HG02759 (cell line): ENCODE data around the gene ZSWIM8.
"Not testable (repeated sequence)": the region's sequence is repeated elsewhere in the genome, so short reads cannot be mapped to it uniquely, and the experiment has no call there.

Experiments used
- ATAC-seq: cut with Tn5 transposase; IDR thresholded peaks from one replicate; pipeline ENCODE4 v1.9.1; 2021; ENCODE audit warnings: mild to moderate bottlenecking, moderate library complexity; ENCODE audit not compliant: unreplicated experiment

The ZSWIM8 gene

GRCh38 chr10:73793456-73793855 lies 8.1 kb downstream of the ZSWIM8 start:
- no peak for ATAC-seq

GRCh38 chr10:73795491-73795890 lies 10.1 kb downstream of the ZSWIM8 start:
- ATAC-seq: not testable (repeated sequence)

DNA sequence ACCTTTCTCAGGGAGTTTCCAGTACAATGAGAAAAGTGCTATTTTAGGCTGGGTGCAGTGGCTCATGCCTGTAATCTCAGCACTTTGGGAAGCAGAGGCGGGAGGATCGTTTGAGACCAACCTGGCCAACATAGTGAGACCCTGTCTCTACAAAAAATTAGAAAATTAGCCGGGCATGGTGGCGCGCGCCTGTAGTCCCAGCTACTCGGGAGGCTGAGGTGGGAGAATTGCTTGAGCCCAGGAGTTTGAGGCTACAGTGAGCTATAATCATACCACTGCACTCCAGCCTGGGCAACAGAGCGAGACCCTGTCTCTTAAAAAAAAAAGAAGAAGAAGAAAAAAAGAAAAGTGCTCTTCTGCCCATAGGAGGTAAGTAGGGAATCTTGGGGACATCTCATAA lies 10.6 kb downstream of the ZSWIM8 start:
- not testable (repeated sequence) for ATAC-seq

GRCh38 chr10:73796766-73797165 lies 11.4 kb downstream of the ZSWIM8 start:
- ATAC-seq: no peak

- no peak for ATAC-seq
Observed at GRCh38 chr10:73797324-73798025, 12.1 kb downstream of the ZSWIM8 start.

DNA sequence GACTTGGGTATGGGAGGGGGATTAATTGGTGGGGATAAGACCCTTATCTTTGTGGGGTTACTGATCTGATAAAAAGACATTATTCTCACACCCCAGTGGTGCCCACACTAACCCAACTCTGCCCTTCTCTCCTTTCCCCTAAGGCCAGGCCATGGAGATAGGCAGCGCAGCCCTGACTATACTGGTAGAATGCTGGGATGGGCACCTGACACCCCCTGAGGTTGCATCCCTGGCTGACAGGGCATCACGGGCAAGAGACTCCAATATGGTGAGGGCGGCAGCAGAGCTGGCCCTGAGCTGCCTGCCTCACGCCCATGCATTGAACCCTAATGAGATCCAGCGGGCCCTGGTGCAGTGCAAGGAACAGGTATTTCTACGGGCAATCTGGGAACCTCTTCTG lies 12.7 kb downstream of the ZSWIM8 start:
- no peak for ATAC-seq

- ATAC-seq: no peak
Observed at GRCh38 chr10:73798927-73799560, 13.6 kb downstream of the ZSWIM8 start.

GRCh38 chr10:73799899-73800559 lies 14.6 kb downstream of the ZSWIM8 start:
- no peak for ATAC-seq

- ATAC-seq: no peak
Observed at GRCh38 chr10:73800560-73801252, 15.3 kb downstream of the ZSWIM8 start.

GRCh38 chr10:73801253-73801590 lies 15.8 kb downstream of the ZSWIM8 start:
- ATAC-seq: no peak

GRCh38 chr10:73802276-73802991 lies 17.0 kb downstream of the ZSWIM8 start:
- no peak for ATAC-seq

DNA sequence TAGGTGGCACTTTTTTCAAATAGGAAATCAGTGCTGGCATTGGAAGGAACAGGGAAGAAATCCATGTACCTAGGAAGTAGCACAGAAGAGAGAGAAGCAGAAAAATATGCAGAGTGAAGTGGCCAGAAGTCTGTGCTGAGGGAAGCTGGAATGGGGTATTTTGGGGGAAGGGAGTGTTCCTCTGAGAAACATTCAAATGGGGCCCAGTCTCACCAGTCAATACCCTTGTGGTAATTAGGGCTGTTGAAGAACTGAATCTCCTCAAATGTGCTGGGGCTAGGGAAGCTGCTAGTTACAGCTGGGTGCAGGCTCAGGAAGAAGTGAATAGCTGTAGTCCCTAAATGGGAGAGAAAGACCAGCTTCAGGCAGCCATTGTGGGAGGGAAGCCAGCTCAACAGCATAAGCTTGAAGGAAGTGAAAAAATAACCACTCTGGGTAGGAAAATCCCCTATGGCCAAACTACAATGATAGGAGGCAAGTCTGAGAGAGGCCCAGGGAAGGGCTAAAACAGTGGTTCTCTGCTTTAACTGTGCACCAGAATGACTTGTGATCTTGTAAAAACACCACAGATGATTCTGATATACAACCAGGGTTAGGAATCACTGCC lies 18.4 kb downstream of the ZSWIM8 start:
- peak; percentile 72 for ATAC-seq

GRCh38 chr10:73806176-73806950 lies 21.0 kb downstream of the ZSWIM8 start:
- ATAC-seq: no peak

- no peak for ATAC-seq
Observed at GRCh38 chr10:73807471-73807870, 22.1 kb downstream of the ZSWIM8 start.

DNA sequence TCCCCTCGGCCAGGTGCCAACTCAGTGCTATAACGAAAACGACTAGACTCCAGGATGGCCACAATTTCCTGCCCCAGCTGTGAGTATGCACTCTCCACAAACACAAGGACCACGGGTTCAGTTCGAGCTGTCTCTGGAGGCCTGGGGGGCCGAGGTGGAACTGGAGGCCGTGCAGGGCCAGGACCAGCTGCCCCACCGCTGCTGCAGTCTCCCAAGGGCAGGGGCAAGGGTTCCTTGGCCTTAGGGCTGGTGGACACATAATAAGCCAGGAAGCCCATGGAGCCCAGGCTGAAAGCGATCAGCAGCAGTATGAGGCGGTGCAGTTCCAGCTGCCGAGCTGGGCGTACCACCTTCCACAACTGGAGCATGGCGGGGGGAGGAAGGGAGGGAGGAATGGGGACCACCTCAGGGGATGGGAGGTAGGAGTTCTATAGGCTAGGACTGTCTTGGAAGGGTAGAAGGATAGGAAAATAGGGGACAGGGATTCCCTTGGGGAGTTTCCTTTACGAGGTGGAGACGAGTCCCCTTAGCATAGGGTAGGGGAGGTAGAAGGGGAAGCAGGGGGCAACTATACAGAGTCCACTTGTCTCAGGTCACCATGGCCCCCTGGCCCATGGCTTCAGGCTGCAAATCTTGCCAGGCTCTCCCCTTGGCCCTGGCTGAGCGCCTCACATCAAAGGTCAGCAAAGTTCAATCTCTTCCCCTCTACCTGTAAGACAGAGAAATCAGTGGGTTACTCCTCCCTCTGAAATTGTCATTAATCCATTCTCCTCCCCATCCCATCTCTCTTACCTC lies 22.8 kb downstream of the ZSWIM8 start:
- ATAC-seq: no peak

GRCh38 chr10:73809061-73809818 lies 23.8 kb downstream of the ZSWIM8 start:
- ATAC-seq: no peak

DNA sequence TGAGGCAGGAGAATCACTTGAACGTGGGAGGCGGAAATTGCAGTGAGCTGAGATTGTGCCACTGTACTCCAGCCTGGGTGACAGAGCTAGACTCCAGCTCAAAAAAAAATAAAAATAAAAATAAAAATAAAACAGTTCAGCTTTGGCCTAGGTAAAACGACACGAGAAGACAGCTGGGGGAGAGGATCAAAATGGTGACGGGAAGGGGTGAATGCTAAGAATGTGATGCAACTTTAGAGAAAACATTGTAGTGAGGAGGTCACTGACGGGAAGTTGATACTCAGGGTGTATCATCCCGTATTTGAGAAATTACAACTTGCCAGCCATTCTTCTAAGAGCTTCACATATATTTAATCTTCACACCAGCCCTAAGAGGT lies 24.9 kb downstream of the ZSWIM8 start:
- no peak for ATAC-seq

DNA sequence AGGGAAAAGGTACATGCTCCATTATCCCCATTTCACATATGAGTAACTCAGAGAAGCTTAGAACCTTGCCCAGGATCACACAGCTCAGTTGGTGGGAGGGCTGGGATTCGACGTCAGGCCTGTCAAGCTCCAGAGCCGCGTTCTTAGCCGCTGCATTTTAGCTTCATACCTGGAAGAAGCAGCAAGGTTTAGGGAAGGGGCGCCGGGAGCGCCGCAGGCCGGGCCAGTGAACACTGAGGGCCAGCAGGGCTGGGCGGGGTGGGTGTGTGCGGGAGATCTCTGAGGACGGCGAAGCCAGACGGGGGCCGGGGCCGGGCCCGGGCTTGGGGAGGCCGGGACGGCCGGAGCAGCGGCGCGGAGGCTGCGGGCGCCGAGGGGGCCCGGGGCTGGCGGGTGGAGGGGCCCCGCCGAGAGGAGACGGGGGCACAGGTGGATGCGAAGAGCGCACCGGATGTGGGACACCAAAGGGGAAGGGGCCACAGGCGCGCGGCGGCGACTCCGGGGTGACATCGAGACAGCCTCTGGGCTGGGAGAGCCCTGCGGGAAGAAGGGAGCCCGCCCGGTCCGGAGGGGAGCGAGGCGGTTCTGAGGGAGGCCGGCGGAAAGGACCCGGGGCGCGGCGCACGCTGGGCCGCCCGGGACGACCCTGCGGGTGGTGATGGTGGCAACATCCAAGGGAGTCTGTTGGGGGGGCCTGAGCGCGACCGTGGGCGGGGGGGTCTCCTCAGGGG lies 25.5 kb downstream of the ZSWIM8 start:
- ATAC-seq: peak; percentile 36
